HL-60 (cell line): ENCODE measurements around the gene PPFIA2.

Experiments used
- GABPA ChIP-seq: IDR thresholded peaks from 2 replicates; pipeline ENCODE4 v1.6.1; 2012; ENCODE audit warnings: low read depth
- POLR2AphosphoS5 ChIP-seq: IDR thresholded peaks from 2 replicates; pipeline ENCODE4 v1.6.1; 2012; ENCODE audit warnings: low read depth
- REST ChIP-seq: IDR thresholded peaks from 2 replicates; pipeline ENCODE4 v1.6.1; 2012; ENCODE audit warnings: low read depth; ENCODE audit not compliant: insufficient replicate concordance
- SPI1 ChIP-seq: IDR thresholded peaks from 2 replicates; pipeline ENCODE4 v1.6.1; 2012; ENCODE audit warnings: low read depth, mild to moderate bottlenecking, borderline replicate concordance
- TF ChIP-seq, protein P1 (sequence below): IDR thresholded peaks from one replicate; pipeline ENCODE4 v1.5.1; 2011; ENCODE audit warnings: low read length, control low read depth, inconsistent platforms; ENCODE audit not compliant: insufficient read depth

GRCh38 chr12:81295251-81295650 lies 463.9 kb downstream of the PPFIA2 start:
- no peak for TF ChIP-seq REST
- TF ChIP-seq, protein P1, sequence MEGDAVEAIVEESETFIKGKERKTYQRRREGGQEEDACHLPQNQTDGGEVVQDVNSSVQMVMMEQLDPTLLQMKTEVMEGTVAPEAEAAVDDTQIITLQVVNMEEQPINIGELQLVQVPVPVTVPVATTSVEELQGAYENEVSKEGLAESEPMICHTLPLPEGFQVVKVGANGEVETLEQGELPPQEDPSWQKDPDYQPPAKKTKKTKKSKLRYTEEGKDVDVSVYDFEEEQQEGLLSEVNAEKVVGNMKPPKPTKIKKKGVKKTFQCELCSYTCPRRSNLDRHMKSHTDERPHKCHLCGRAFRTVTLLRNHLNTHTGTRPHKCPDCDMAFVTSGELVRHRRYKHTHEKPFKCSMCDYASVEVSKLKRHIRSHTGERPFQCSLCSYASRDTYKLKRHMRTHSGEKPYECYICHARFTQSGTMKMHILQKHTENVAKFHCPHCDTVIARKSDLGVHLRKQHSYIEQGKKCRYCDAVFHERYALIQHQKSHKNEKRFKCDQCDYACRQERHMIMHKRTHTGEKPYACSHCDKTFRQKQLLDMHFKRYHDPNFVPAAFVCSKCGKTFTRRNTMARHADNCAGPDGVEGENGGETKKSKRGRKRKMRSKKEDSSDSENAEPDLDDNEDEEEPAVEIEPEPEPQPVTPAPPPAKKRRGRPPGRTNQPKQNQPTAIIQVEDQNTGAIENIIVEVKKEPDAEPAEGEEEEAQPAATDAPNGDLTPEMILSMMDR, result no peak
- TF ChIP-seq POLR2AphosphoS5, result no peak
- TF ChIP-seq GABPA, result no peak
- TF ChIP-seq SPI1, result no peak
